GM12801 (cell line): ENCODE measurements around the gene ZNF681.

Experiments used
- TF ChIP-seq, protein P1 (sequence below): IDR thresholded peaks from one replicate; pipeline ENCODE4 v1.5.1; 2011; ENCODE audit warnings: control low read depth; ENCODE audit not compliant: insufficient read length; ENCODE audit errors: extremely low read depth

The ZNF681 gene

DNA sequence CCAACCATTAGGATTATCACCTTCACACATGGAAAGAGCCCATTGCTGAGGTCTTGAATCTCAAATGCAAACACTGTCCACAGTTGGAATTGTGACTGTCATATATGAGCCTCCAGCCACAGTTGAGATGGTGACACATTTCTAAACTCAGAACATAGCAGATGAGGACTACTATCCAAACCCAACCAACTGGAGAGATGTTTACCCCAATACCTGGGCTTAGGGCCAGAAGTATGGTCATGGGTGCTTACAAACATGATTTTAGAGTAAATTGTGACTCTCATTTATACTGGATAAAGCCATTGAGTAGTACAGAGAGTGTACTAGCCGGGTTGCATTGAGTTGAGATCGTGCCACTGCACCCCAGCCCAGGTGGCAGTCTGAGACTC lies 14.0 kb upstream of the ZNF681 start:
- TF ChIP-seq, protein P1, sequence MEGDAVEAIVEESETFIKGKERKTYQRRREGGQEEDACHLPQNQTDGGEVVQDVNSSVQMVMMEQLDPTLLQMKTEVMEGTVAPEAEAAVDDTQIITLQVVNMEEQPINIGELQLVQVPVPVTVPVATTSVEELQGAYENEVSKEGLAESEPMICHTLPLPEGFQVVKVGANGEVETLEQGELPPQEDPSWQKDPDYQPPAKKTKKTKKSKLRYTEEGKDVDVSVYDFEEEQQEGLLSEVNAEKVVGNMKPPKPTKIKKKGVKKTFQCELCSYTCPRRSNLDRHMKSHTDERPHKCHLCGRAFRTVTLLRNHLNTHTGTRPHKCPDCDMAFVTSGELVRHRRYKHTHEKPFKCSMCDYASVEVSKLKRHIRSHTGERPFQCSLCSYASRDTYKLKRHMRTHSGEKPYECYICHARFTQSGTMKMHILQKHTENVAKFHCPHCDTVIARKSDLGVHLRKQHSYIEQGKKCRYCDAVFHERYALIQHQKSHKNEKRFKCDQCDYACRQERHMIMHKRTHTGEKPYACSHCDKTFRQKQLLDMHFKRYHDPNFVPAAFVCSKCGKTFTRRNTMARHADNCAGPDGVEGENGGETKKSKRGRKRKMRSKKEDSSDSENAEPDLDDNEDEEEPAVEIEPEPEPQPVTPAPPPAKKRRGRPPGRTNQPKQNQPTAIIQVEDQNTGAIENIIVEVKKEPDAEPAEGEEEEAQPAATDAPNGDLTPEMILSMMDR = no peak

DNA sequence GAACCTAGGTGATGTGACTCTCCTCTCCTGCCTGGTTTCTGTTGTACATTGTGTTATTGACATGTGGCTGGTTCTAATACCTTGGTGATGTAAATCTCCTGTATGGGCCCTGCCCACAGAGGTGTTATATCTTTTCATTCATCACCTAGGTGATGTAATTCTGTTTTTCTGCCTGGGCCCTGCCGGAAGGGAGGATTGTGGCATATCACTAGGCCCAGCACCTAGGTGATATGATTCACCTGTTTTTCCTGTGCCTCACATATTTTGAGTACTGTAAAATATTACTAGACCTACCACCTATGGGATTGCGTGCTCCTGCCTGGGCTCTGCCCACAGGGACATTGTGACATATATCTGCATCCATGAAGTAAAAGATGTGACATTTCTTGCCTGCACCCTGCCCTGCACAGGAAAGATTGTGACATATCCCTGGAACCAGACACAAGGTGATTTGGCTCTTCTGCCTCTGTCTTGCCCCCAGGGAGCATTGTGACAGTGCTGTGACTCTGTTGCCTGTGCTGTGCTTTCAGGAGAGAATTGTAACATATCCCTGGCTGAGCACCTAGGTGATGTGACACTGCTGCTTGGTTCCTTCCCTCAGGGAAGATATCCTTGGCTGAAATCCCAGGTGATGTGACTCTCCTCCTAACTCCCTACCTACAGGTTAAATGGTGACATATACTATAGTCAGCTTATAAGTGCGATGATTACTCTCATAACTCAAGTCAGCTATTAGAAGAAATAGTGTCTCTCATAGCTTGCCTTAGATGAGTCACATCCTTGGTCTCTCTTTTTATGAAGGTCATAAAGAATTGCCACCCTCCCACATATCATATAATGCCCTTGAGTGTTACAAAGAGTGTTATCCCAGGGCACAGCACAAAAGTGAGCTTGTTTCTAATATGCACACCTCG lies 13.3 kb upstream of the ZNF681 start:
- TF ChIP-seq, protein P1 = no peak

DNA sequence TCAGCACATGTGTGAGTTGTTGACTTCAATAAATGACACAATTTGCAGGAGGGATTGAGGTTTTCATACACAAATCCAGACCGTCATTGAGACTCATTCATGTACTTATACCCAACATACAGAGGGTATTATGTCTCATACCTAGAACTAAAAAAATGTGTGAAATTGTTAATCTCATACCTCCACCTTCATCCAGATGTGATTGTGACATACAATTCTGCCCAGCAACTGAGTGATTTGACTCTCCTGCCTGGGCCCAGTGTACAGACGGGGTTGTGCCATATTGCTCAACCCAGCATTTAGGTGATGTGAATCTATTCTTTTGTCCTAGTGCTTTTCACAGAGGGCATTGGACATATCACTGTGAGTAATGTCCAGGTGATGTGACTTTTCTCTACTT lies 12.6 kb upstream of the ZNF681 start:
- TF ChIP-seq, protein P1 = no peak

DNA sequence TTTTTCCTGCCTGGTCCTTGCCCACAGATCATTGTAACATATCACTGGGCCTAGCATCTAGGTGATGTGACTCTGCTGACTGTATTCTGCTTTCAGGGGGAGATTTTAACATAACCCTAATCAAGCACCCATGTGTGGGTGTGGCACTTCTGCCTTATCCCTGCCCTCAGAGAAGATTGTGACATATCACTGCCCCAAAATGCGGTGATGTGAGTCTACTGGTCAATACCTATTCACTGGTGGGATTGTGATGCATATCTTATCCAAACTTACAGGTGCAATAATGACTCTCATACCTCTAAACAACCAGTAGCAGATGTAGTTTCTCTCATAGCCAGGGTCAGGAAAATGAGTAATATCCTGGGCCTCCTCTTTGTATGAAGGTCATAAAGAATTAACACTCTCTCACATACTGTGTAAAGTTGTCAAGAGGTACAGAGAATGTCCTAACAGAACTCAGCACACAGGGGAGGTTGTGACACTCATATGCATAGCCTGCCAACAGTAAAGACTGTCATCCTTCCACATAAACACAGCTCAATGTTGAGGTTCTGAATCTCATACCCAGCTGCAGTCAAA lies 12.1 kb upstream of the ZNF681 start:
- TF ChIP-seq, protein P1 = no peak

DNA sequence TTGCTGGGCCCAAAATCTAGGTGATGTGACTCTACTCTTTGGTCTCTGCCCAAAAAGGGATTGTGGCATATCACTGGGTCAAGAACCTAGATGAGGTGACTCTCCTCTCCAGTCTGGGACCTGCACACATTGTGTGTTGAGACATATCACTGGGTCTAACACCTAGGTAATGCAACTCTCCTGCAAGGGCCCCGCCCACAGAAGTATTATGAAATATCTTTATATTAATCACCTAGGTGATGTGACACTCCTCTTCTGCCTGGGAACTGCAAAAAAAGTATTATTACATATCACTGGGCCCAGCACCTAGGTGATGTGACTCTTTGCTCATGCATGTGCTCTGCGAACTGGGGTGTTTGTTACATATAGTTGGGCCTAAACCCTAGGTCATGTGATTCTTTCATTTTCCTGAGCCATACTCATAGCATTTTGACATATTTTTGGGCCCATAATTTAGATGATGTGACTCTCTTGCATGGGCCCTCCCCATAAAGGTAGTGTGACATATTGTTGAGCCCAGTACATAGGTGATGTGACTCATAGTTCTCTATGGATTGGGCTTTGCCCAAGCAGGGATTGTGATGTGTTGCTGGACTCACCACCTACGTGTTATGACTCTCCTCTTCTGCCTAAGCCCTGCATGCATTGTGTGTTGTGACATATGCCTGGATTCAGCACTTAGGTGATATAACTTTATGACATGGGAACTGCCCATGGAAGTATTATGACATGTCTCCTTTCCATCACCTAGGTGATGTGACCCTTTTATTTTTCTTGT lies 11.2 kb upstream of the ZNF681 start:
- TF ChIP-seq, protein P1 = no peak

DNA sequence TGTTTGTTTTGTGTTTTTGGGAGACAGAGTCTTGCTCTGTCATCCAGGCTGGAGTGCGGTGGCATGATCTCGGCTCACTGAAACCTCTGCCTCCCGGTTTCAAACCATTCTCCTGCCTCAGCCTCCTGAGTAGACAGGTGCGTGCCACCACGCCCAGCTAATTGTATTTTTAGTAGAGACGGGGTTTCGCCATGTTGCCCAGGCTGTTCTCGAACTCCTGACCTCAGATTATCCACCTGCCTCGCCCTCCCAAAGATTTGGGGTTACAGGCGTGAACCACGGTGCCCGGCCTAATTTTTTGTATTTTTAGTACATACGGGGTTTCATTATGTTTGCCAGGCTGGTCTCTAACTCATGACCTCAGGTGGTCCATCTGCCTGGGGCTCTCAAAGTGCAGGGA lies 8.3 kb upstream of the ZNF681 start:
- TF ChIP-seq, protein P1 = no peak

DNA sequence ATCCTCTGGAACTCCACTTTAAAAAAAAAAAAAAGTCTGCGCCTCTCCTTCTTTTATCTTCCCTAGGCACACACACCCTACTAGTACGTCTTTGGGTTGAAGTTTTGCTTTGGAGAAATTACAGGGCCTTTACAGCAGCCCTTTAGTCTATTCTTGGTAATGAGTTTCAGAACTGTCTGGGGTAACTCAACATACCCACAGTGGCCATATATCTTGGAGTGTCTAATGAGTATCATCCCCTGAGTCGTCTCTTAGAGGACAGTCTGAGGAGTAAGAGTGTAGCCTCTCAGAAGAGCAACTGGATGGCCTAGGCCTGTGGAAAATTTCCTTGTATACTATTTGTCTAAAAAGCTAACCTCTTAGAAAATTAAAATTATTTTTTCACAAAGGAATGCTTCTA lies 6.1 kb upstream of the ZNF681 start:
- TF ChIP-seq, protein P1 = no peak
